ENCODE data around the gene KBTBD3.
A peak's percentile ranks its signal among the peaks of the same experiment; 100 is the strongest.

The KBTBD3 gene

GRCh38 chr11:106076919-106077608 lies at the start of gene KBTBD3:
KBTBD3 (minus strand) TSS chr11:106077347; CDS start chr11:106059097, 18,250 bp downstream.
- DNase-seq (ENCODE audit: low spot score) = peak; percentile 97

GRCh38 chr11:106121570-106122320 lies 44.6 kb upstream of the KBTBD3 start:
- DNase-seq (ENCODE audit: low spot score) = no peak

GRCh38 chr11:106105986-106106385 lies 28.8 kb upstream of the KBTBD3 start:
- DNase-seq (ENCODE audit: low spot score) = no peak

- no peak for DNase-seq (ENCODE audit: low spot score)
Observed at GRCh38 chr11:106101819-106102218, 24.7 kb upstream of the KBTBD3 start.

- DNase-seq (ENCODE audit: low spot score) = no peak
Observed at GRCh38 chr11:106101370-106101769, 24.2 kb upstream of the KBTBD3 start.

GRCh38 chr11:106098893-106099553 lies 21.9 kb upstream of the KBTBD3 start:
- no peak for DNase-seq (ENCODE audit: low spot score)

- DNase-seq (ENCODE audit: low spot score) = no peak
Observed at GRCh38 chr11:106092446-106092845, 15.3 kb upstream of the KBTBD3 start.

- no peak for DNase-seq (ENCODE audit: low spot score)
Observed at GRCh38 chr11:106091480-106092123, 14.5 kb upstream of the KBTBD3 start.

GRCh38 chr11:106088896-106089295 lies 11.7 kb upstream of the KBTBD3 start:
- no peak for DNase-seq (ENCODE audit: low spot score)

- no peak for DNase-seq (ENCODE audit: low spot score)
Observed at GRCh38 chr11:106087815-106088435, 10.8 kb upstream of the KBTBD3 start.

- DNase-seq (ENCODE audit: low spot score) = no peak
Observed at GRCh38 chr11:106086850-106087249, 9.7 kb upstream of the KBTBD3 start.

- no peak for DNase-seq (ENCODE audit: low spot score)
Observed at GRCh38 chr11:106086135-106086534, 9.0 kb upstream of the KBTBD3 start.

- no peak for DNase-seq (ENCODE audit: low spot score)
Observed at GRCh38 chr11:106082096-106082495, 4.9 kb upstream of the KBTBD3 start.

- DNase-seq (ENCODE audit: low spot score) = peak; percentile 29
Observed at GRCh38 chr11:106077609-106078455, 685 bp upstream of the KBTBD3 start, which contains the start of gene AASDHPPT. AASDHPPT (plus strand) TSS chr11:106077662; CDS start chr11:106077711, 49 bp downstream.

GRCh38 chr11:106076171-106076918 lies 802 bp downstream of the KBTBD3 start:
- peak; percentile 2 for DNase-seq (ENCODE audit: low spot score)

- DNase-seq (ENCODE audit: low spot score) = no peak
Observed at GRCh38 chr11:106072804-106073203, 4.3 kb downstream of the KBTBD3 start.

GRCh38 chr11:106070606-106071005 lies 6.5 kb downstream of the KBTBD3 start:
- DNase-seq (ENCODE audit: low spot score) = no peak

- no peak for DNase-seq (ENCODE audit: low spot score)
Observed at GRCh38 chr11:106063009-106063408, 14.1 kb downstream of the KBTBD3 start.

- no peak for DNase-seq (ENCODE audit: low spot score)
Observed at GRCh38 chr11:106061954-106062949, 14.9 kb downstream of the KBTBD3 start.
